GM21423 (cell line): ENCODE data around the gene LDLRAD4.

Experiments used
- ATAC-seq: cut with Tn5 transposase; IDR thresholded peaks from one replicate; pipeline ENCODE4 v1.9.1; 2021; ENCODE audit warnings: mild to moderate bottlenecking, moderate library complexity; ENCODE audit not compliant: unreplicated experiment

The LDLRAD4 gene

DNA sequence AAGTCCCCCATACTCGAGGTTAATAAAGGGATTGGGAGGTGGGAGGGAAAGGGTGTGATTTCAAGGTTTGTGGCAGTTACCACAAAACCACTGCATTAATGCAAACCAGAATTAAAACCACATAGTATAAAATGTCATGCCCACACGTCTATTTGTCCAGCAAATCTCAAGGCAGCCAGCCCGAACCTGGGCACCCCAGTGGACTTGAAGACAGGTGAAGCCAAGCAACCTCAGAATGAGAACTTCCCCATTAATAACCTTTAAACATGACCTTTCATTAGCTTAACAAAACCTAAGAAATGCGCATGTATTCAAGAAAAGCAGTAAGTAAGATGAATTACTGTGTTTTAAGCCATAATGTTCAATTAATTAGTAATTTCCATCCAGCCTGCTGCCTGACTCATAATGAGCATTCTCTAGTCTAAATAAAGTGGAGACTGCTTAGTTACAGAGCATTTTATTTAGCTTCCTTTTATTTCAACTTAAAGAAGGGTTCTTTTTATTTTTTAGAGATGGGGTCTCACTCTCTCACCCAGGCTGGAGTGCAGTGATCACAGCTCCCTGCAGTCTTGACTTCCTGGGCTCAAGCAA is 278.2 kb downstream of the LDLRAD4 start:
- no peak for ATAC-seq

DNA sequence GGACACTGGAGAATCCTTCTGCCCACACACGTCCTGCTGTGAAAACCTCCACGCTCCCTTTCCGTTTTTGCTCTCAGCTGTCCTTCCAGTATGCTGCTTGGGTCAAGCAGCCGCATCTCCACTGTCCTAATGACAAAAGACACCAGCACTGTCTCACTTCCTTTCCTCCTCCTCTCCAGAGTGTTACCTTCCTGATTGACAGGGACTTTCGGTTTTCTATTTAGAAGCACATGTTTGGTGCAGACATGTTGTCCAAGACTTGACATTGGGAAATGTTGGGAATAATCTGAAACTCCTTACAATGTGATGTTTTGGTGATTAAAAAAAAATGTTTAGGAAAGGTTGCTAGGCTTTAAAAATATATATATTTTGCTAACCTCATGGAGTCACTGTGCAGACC is 281.2 kb downstream of the LDLRAD4 start:
- no peak for ATAC-seq

DNA sequence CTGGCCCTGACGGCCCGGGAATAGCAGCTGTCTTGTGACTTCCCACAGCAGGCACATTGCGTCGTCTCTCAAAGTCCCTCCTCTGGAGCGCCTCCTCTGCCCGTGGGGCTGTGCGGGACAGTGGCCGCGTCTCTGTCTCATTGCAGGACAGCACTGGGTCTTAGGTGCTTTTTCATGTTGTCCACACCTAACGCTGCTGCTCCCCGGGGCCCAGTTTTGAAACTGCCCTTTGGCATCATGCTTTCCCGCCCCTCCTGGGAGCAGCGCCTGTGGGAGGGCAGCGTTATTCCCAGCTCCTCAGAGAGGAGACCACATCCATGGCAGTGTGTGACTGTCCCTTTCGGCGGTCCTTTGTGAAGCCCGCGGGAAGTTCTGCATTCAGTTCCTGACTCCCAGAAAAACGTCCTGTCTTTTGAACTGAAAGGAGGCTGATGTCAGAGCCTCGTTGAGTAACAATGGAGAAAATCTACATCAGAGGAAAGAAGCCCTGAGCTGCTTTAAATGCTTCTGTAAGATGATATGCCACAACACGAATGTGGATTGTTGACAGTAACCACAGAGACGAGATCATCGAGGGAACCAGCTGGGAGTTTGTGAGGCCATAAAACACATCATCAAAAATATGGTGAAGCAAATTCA is 281.8 kb downstream of the LDLRAD4 start:
- no peak for ATAC-seq

DNA sequence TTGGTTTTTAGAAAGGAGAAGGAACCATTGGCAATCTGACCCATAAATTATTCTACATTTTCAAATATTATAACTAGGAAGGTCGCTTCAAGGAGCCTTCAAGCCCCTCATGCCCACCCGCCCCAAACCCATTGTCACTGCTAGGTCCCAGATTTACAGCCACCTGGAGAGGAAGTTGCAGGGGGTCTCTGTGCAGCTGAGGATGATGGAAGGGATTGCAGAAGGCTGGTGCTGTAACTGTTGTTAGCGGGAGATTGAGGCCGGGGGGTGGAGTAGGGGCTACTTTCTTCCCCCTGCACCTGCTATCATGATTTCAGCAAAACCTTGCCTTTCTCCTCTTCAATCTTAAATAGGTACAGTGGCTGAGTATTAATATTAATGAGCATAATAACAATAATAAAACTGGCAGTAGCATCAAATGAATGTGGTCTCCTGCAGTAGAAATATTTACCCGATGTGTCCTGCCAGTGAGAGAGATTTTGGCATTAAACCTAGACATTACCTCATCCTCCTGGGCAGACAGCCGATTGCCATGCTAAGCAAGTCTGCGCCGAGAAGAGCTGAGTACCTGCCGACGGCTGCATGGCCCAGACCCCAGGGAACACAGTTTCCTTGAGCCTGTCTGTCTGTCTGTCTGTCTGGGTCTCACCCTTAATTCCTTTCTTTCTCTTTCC is 282.4 kb downstream of the LDLRAD4 start:
- no peak for ATAC-seq

DNA sequence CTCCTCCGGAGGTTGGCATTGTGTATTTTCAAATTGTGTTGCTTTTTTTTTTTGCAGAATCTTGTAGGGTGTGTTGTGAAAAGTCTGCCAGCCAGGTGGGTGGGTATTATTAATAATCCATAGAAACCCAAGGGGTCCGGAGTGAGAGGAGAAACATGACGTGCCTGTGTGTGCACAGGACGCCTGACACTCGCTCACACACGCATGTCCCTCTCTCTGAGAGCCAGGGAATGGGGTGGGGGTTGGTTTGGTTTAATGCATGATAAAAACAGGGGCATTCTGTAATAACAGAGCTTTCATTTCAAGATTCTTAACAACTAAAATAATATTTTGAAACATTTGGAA is 283.0 kb downstream of the LDLRAD4 start:
- ATAC-seq: no peak

DNA sequence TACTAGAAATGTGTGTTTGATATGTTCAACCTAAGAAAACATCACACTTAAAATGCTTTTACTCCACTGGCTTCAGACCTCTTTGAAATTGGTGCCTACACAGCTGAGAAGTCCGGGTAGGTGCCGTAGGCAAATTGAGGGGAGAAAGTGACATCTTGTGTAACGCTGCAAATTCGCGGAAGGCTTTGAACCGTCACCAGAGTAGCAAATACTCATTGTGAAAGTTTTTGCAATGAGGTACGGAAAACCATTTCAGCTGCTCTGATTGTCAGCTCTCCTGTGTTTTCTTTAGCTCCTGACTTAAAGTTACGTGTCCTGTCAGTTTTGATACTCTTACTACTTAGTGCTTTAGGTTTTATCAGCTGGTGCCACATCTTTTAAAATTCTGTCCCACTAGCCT is 283.3 kb downstream of the LDLRAD4 start:
- ATAC-seq: peak; percentile 65

- no peak for ATAC-seq
Measured at GRCh38 chr18:13502585-13502984, 284.0 kb downstream of the LDLRAD4 start.

DNA sequence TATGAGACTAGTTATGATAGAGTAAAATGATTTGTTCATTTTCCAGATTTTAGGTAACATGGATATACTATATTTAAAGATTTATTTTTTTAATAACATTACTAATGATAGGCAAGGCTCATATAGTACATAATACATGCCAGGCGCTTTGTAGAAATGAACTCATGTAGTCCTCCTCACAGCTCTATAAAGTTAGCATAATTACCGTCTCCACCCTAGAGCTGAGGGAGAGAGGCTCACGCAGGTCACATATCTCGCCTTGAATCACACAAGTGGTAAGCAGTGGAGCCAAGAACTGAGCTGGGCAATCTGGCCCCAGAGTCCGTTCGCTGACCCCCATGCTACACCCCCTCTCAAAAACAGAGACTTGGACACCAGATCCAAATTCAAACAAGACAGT is 285.3 kb downstream of the LDLRAD4 start:
- ATAC-seq: no peak

GRCh38 chr18:13505780-13506345 is 287.3 kb downstream of the LDLRAD4 start:
- ATAC-seq: no peak

DNA sequence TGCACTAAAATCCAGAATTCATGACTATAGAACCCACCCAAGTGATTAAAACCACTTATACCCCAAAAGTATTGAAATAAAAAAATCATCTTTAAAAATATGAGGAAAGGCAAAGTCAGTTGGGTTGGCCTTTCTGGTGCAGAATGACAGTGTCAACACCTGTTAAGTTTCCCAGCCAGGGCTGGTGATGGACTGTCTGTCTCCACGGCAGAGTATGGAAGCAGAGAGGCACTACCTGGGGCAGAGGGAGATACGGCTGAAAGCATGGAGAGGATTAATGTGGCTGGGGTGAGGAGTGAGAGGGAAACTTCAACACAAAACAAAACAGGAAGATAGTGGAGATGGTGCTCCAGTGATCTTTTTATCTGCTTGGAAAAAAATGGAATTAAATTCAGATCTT is 292.0 kb downstream of the LDLRAD4 start:
- ATAC-seq: no peak

- no peak for ATAC-seq
Measured at GRCh38 chr18:13511961-13512577, 293.5 kb downstream of the LDLRAD4 start.

DNA sequence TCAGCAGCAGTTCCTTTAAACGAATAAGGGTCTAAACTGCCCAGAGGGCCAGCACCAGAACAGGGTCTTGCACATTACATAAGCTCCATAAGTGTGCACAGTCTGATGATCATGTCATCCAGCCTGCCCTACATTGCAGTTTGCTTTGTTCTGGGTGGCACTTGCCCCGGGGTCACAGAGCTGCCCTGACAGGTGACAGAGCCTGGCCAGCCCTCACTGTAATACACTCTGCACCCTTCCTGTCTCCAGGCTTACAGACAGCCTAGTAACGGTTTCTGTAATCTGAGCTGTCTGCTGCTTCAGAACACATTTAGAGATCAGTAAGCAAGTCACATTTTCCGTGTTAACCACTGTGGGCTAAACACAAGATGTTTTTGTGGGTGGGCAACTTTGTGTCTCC is 294.5 kb downstream of the LDLRAD4 start:
- no peak for ATAC-seq

GRCh38 chr18:13513481-13513880 is 294.9 kb downstream of the LDLRAD4 start:
- no peak for ATAC-seq

GRCh38 chr18:13514558-13514957 is 296.0 kb downstream of the LDLRAD4 start:
- no peak for ATAC-seq

DNA sequence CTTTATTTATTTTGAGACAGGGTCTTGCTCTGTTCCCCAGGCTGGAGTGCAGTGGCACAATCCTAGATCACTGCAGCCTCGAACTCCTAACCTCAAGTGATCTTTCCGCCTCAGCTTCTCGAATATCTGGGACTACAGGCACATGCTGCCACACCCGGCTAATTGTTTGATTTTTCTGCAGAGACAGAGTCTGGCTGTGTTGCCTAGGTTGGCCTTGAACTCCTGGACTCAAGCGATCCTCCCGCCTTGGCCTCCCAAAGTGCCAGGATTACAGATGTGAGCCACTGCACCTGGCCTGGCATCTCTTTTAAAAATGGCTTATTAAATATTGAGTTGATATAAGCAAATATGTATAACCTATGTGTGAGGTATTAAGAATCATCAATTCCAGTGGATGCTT is 298.3 kb downstream of the LDLRAD4 start:
- no peak for ATAC-seq

GRCh38 chr18:13517369-13517768 is 298.8 kb downstream of the LDLRAD4 start:
- ATAC-seq: no peak

- no peak for ATAC-seq
Measured at GRCh38 chr18:13518382-13518781, 299.8 kb downstream of the LDLRAD4 start.

DNA sequence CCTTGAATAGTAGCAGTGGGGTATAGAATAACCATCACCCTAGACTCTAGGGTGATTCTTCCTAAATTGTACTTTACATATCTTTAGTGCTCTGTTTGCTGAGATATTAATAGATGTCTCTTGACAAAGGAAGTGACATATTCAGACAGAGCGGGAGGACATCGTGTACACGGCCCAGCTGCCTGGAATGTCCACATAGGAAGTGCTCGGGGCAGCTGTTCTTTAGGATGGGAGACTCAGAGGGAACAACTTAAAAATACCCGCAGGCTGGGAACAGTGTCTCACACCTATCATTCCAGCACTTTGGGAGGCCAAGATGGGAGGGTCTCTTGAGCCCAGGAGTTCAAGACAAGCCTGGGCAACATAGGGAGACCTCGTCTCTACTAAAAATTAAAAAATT is 301.7 kb downstream of the LDLRAD4 start:
- no peak for ATAC-seq

- no peak for ATAC-seq
Measured at GRCh38 chr18:13520741-13521140, 302.2 kb downstream of the LDLRAD4 start.

DNA sequence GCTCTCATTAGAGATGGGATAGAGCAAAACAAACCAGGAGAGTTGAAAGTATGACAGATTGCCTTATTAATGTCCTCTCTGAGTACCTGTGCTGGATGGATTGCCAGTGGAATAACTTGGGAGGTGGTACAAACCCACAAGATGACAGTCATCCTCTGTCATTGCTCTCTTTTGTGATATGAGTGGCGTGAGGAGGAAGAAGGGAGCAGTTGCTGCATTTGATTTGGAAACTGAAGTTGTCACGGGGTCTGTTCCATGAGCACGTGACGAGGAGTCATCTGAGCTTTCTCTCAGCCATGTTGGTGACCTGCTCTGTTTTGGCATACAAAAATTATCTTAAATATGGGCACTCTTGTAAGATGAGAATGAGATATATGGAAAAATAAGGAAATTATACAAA is 302.9 kb downstream of the LDLRAD4 start:
- no peak for ATAC-seq

DNA sequence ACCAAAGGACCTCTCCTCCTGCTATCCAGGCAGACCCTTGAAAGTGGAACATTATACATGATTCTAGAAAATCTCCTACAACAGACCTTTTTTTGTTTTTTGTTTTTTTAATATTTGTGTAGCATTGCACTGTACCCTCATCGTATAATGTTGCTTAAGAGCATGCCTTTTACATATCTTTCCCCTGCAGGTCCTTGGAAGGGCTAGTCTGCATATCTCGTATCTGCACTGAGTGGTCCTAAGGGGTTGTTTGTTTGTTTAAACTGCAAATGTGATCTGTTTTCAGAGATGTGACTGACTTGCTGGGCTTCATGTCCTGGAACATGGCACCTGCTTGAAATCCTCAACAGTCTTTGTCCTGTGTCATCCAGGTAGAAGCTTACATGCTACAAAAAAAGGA is 303.7 kb downstream of the LDLRAD4 start:
- ATAC-seq: no peak
